Keratinocyte (primary cell): ENCODE data around the gene INSRR. TPM values are rescaled to one million over a fixed set of nuclear protein-coding genes. Genes with fewer than 3 reads are reported as not detected.

Experiments used
- DNase-seq: peaks from one replicate; pipeline ENCODE4 v3.0.0-alpha.2; 2011; ENCODE audit warnings: low read depth, missing footprints, low spot score
- FAIRE-seq: peaks from 2 replicates; lab custom pipeline; 2011; peaks lifted over from hg19 to GRCh38; lab: Jason Lieb, UNC
- H2AFZ ChIP-seq: 2 replicates; pipeline ENCODE4 v1.6.0; 2012; ENCODE audit warnings: low read length, control low read depth, inconsistent platforms; ENCODE audit not compliant: control insufficient read depth
- H3K27ac ChIP-seq: 2 replicates; pipeline ENCODE4 v1.5.1; 2011; ENCODE audit warnings: low read length; ENCODE audit not compliant: control insufficient read depth, insufficient read depth
- H3K27me3 ChIP-seq: 3 replicates; pipeline ENCODE4 v1.6.0; 2011; ENCODE audit warnings: low read length; ENCODE audit not compliant: control insufficient read depth, insufficient read depth; ENCODE audit errors: extremely low read depth
- H3K36me3 ChIP-seq, 2 experiments: 2 replicates in 1 of 2; 3 replicates in 1 of 2; pipeline ENCODE4 v1.5.1; 2011; ENCODE audit warnings: low read length in 2 of 2, mild to moderate bottlenecking in 1 of 2; ENCODE audit not compliant: control insufficient read depth in 2 of 2, insufficient read depth in 2 of 2; ENCODE audit errors: extremely low read depth in 1 of 2
- H3K4me1 ChIP-seq: 3 replicates; pipeline ENCODE4 v1.5.1; 2011; ENCODE audit warnings: low read length; ENCODE audit not compliant: control insufficient read depth, insufficient read depth; ENCODE audit errors: extremely low read depth
- H3K4me2 ChIP-seq: 3 replicates; pipeline ENCODE4 v1.6.0; 2011; ENCODE audit warnings: low read depth, low read length; ENCODE audit not compliant: control insufficient read depth, insufficient read depth; ENCODE audit errors: extremely low read depth
- H3K4me3 ChIP-seq, 3 experiments: fragments of 200-600 bp in 1 of 3; sonication (generic) in 1 of 3; 2 replicates in 2 of 3; 3 replicates in 1 of 3; pipeline ENCODE4 v1.5.1; 2011 to 2016; ENCODE audit warnings: low read length in 3 of 3, mild to moderate bottlenecking in 3 of 3, control low read depth in 2 of 3, inconsistent platforms in 1 of 3, low read depth in 1 of 3, mixed read lengths in 1 of 3, mixed run types in 1 of 3, moderate library complexity in 1 of 3; ENCODE audit not compliant: control insufficient read depth in 2 of 3, insufficient read depth in 2 of 3; ENCODE audit errors: extremely low read depth in 1 of 3
- H3K79me2 ChIP-seq: 2 replicates; pipeline ENCODE4 v1.6.0; 2012; ENCODE audit warnings: low read length; ENCODE audit not compliant: control insufficient read depth, insufficient read depth
- H3K9ac ChIP-seq: 3 replicates; pipeline ENCODE4 v1.6.0; 2011; ENCODE audit warnings: low read length; ENCODE audit not compliant: control insufficient read depth, insufficient read depth; ENCODE audit errors: extremely low read depth
- H3K9me1 ChIP-seq: 3 replicates; pipeline ENCODE4 v1.6.0; 2011; ENCODE audit warnings: low read length; ENCODE audit not compliant: control insufficient read depth, insufficient read depth; ENCODE audit errors: extremely low read depth
- H3K9me3 ChIP-seq: 2 replicates; pipeline ENCODE4 v1.5.1; 2012; ENCODE audit warnings: low read depth, low read length; ENCODE audit not compliant: control insufficient read depth
- H4K20me1 ChIP-seq: 3 replicates; pipeline ENCODE4 v1.6.0; 2011; ENCODE audit warnings: low read length; ENCODE audit not compliant: control insufficient read depth, insufficient read depth; ENCODE audit errors: extremely low read depth
- EZH2 ChIP-seq: IDR thresholded peaks from one replicate; pipeline ENCODE4 v1.6.1; 2012; ENCODE audit warnings: inconsistent platforms, mild to moderate bottlenecking, low read length, moderate library complexity
- dilution Hi-C: fragments of 300-500 bp; cut with MboI; formaldehyde crosslinking; loops from one replicate; pipeline ENCODE4 v1.7.0; 2020; ENCODE audit warnings: low sequenced_read_pairs; ENCODE audit not compliant: extremely low pct_ligation_motif_present
- polyA plus RNA-seq, 5 experiments: library from polyadenylated mRNA; depleted of rRNA in 3 of 5; stranded (reverse) in 3 of 5; stranded (forward) in 1 of 5; unstranded in 1 of 5; fragments of >200 nt; gene quantifications; 1 replicate in 1 of 5; 2 replicates in 3 of 5; 3 replicates in 1 of 5; pipeline versions ENCODE4 v1.2.1 to v1.2.3, GENCODE V29; 2011 to 2012; ENCODE audit warnings: missing spikeins in 2 of 5, low read depth in 1 of 5, low replicate concordance in 1 of 5
- TF ChIP-seq, protein P1 (sequence below), 3 experiments: IDR thresholded peaks in 1 of 3; conservative IDR thresholded peaks in 1 of 3; optimal IDR thresholded peaks in 1 of 3; 2 replicates in 2 of 3; 3 replicates in 1 of 3; pipeline versions ENCODE3 to v1.5.1; 2011; ENCODE audit warnings: low read length in 3 of 3, mild to moderate bottlenecking in 3 of 3, moderate library complexity in 2 of 3, control low read depth in 1 of 3, inconsistent platforms in 1 of 3; ENCODE audit not compliant: insufficient read depth in 2 of 3; ENCODE audit errors: extremely low read depth in 1 of 3

The INSRR gene
- polyA plus RNA-seq, 1 donor (not counting 4 experiments of a cell fraction or from before 2014, with no cell fraction given): not detected

DNA sequence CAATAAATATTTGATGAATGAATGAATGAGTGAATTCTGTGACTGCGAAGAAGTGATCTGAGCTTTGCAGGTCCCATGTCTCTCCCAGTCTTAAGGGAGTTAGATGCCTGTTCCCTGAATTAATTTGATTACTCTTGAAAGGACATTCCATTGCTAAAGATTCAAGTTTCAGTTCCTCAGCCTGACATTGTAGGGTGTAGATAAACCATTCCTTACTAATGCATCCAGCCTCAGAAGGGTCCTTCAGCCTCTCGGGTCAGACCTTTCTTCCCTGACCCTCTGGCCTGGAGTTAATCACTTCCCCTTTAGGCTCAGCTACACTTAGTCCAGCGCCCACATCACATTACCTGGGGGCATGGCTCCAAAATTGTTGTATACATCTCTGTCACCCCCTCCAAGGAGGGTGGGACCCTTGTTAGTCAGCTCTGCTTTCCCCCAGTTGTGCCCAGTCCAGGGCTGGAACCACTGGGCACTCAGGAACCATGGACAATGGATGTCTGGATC lies 2.6 kb downstream of the INSRR start:
- dilution Hi-C loops: no loop called here
- H3K4me3 ChIP-seq: no peak overlapping the region
- H3K9me3 ChIP-seq: no peaks in the 10 kb centered on the region
- TF ChIP-seq, protein P1, sequence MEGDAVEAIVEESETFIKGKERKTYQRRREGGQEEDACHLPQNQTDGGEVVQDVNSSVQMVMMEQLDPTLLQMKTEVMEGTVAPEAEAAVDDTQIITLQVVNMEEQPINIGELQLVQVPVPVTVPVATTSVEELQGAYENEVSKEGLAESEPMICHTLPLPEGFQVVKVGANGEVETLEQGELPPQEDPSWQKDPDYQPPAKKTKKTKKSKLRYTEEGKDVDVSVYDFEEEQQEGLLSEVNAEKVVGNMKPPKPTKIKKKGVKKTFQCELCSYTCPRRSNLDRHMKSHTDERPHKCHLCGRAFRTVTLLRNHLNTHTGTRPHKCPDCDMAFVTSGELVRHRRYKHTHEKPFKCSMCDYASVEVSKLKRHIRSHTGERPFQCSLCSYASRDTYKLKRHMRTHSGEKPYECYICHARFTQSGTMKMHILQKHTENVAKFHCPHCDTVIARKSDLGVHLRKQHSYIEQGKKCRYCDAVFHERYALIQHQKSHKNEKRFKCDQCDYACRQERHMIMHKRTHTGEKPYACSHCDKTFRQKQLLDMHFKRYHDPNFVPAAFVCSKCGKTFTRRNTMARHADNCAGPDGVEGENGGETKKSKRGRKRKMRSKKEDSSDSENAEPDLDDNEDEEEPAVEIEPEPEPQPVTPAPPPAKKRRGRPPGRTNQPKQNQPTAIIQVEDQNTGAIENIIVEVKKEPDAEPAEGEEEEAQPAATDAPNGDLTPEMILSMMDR (optimal IDR thresholded peaks at IDR 0.05 in 1 of 3, IDR thresholded peaks at IDR 0.05 in 1 of 3, conservative IDR thresholded peaks at IDR 0.05 in 1 of 3; ENCODE audit: extremely low read depth in 1 of 3, insufficient read depth in 2 of 3, low read length in 3 of 3): no peak
- no peak for TF ChIP-seq EZH2
- H3K4me2 ChIP-seq: no peak overlapping the region
- H3K9ac ChIP-seq: no peak overlapping the region
- DNase-seq (no peak), FAIRE-seq (no peak)
- H3K79me2 ChIP-seq: no peaks in the 10 kb centered on the region
- H2AFZ ChIP-seq: no peak overlapping the region
- no peaks in the 10 kb centered on the region for H4K20me1 ChIP-seq
- H3K27me3 ChIP-seq: peaks cover 77% of the 10 kb centered on the region
- H3K36me3 ChIP-seq: no peaks in the 10 kb centered on the region
- no peaks in the 10 kb centered on the region for H3K9me1 ChIP-seq
- H3K27ac ChIP-seq: no peak overlapping the region
- H3K4me1 ChIP-seq: peaks cover 7% of the 10 kb centered on the region

DNA sequence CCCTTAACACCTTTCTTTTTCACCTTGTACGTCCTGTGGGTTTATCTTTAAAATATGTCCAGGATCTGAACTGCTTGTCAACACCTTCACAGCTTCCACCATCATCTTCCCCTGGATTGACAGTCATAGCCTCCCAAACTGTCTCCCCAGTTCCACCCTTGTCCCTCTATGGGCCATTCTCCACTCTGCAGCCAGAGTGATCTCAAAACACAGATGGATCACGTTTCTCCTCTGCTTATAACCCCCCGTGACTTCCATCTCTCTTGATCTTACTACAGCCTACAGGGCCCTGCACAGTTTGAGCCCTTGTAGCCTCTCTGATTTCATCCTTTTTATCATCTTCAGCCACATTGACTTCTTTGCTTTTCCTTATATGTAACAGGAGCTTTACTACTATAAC lies 4.3 kb downstream of the INSRR start:
- no peak for DNase-seq
- Histone ChIP-seq H3K27ac (no peak overlapping the region), H3K79me2 (no peaks in the 10 kb centered on the region), H3K9me3 (no peaks in the 10 kb centered on the region), H3K9me1 (no peaks in the 10 kb centered on the region), H2AFZ (no peak overlapping the region), H3K36me3 (no peaks in the 10 kb centered on the region), H3K9ac (no peak overlapping the region), H3K4me2 (no peak overlapping the region), H4K20me1 (no peaks in the 10 kb centered on the region), H3K4me3 (no peak overlapping the region), H3K4me1 (peaks cover 4% of the 10 kb centered on the region), H3K27me3 (peaks cover 60% of the 10 kb centered on the region)
- FAIRE-seq: no peak
- dilution Hi-C loops: no loop called here
- TF ChIP-seq, protein P1 (optimal IDR thresholded peaks at IDR 0.05 in 1 of 3, IDR thresholded peaks at IDR 0.05 in 1 of 3, conservative IDR thresholded peaks at IDR 0.05 in 1 of 3; ENCODE audit: extremely low read depth in 1 of 3, insufficient read depth in 2 of 3, low read length in 3 of 3): no peak
- TF ChIP-seq EZH2: no peak
